GM04504 (cell line): ENCODE data around the gene WBP2NL.
"Not testable (repeated sequence)": the region's sequence is repeated elsewhere in the genome, so short reads cannot be mapped to it uniquely, and the experiment has no call there.

Source experiments
- DNase-seq: peaks from one replicate; pipeline ENCODE4 v3.0.0-alpha.2; 2012; ENCODE audit warnings: low read depth

Gene WBP2NL

DNA sequence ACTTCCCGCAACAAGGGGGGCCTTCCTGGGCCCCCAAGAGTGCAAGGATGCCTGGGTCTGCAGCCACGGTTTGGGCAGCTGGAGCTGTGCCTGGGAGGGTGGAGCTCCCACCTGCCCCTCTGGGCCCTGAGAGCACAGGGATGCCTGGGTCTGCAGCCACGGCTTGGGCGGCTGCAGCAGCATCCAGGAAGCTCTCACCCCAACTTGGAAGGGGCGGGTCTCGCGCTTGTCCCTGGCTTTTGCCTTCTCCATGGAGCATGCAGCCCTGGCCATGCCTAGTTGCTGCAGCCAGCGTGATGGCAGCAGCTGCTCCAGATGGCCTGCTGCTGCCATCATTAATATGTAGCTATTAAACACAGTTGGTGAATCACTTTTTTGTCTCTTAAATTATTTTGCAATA is 36.7 kb downstream of the WBP2NL start:
- DNase-seq, result no peak

DNA sequence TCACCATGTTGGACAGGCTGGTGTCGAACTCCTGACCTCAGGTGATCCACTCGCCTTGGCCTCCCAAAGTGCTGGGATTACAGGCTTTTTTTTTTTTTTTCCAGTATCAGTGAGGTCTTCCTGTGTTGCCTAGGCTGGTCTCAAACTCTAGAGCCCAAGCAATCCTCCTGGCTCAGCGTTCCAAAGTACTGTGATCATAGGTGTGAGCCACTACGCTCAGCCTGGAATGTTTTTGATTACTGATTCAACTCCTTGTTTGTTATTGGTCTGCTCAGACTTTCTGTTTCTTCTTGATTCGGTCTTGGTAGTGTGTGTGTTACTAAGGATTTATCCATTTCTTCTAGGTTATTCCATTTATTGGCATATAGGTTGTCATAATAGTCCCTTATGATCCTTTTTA is 40.7 kb downstream of the WBP2NL start:
- DNase-seq, result peak; percentile 1

DNA sequence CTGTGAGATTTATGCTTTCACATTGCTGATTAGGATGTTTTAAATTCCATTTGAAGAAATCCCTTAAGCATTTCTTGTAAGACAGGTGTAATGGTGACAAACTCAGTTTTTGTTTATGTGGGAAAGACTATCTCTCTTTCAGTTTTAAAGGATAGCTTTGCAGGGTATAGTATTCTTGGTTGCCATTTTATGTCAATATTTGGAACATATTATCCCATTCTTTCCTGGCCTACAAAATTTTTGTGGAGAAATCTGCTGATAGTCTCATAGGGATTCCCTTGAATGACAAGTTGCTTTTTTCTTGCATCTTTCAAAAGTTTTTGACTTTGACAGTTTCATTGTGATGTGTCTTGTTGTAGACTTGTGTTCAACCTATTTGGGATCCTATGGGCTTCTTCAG is 43.2 kb downstream of the WBP2NL start:
- no peak for DNase-seq

DNA sequence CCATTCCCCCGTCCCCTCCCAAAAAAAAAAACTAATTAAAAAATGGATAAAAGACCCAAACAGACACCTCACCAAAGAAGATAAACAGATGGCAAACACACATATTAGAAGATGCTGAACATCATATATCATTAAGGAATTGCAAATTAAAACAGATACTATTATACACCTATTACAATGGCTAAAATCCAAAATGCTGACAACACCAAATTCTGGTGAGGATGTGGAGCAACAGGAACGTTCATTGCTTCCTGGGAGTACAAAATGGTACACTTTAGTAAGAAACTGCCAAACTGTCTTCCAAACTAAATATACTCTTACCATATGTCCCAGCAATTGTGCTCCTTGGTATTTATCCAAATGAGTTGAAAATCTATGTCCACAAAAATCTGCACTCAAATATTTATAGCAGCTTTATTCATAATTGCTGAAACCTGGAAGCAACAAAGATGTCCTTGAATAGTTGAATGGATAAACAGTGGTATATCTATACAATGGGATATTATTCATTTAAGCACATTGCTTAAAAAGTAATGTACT is 52.1 kb downstream of the WBP2NL start:
- no peak for DNase-seq

DNA sequence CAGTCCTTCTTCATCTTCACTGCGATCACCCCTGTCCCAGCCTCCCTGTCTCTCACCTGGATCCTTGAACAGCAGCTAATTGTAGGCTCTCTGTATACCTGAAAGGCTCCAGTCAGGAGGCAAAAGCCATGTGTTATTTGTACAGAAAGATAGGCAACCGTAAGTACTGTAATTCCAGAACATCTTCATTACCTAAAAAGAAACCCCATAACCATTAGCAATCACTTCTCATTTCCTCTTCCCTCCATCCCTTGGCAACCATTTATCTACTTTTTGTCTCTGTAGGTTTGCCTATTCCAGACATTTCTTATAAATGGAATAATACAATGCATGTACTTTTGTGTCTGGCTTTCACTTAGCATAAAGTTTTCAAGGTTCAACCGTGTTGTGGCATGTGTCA is 54.2 kb downstream of the WBP2NL start:
- no peak for DNase-seq

DNA sequence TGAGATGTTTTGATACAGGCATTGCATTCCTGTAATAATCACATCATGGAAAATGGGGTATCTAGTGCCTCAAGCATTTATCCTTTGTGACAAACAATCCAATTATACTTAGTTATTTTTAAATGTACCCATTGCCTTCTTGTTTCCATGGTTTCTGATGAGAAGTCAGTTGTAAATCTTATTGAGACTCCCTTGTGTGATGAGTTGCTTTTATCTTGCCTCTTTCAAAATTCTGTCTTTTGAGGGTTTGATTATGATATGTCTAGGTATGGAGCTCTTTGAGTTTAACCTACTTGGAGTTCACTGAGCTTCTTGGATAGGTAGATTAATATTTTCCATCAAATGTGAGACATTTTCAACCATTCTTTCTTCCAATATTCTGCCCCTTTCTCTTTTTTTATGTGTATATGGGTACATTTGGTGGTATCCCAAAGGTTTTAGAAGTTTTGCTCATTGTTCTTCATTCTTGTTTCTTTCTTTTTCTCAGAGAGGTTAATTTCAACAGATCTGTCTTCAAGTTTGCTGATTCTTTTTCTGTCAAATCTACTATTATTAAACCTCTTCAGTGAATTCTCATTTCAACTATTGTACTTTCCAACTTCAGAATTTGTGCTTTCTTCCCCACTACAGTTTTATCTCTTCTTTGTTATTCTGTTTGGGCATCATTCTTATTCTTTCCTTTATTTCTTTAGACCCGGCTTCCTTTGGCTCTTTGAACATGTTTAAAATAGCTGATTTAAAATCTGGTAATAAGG is 58.3 kb downstream of the WBP2NL start:
- DNase-seq, result no peak

DNA sequence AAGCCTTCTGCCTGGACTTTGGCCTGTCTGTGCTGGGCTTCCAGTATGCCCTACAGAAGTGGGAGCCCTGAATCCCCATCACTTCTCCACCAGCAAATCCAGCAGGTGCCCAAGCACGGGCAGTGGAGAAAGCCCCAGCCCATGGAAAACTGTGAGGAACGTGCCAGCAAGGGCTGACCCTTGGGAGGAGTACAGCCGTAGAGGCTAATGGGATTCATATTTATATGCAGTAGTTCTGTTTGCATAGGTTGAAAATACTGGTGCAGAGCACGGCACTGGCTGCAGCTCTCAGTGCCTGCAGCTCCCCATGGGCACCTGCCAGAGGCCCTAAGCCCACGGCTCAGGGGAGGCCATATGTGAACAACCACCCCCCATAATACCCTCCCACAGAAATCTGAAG is 61.9 kb downstream of the WBP2NL start:
- DNase-seq, result no peak

DNA sequence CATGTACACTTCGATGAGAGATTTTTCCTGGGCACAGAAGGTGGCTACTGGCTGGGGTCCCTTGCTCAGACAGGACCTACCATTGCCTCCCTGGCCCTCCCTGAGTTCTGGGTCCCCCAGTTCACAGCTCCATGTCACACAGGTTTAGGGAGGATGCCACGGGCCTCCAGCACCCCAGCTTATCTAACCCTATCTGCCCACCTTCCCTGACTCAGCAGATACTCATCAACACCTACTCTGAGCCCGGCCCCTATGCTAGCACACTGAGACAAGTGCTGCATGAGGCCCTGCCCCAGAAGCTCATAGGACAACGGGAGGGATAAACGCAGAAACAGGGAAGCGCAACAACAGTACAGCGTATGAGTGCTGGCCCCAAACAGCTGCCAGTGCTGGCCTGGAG is 62.5 kb downstream of the WBP2NL start:
- no peak for DNase-seq

DNA sequence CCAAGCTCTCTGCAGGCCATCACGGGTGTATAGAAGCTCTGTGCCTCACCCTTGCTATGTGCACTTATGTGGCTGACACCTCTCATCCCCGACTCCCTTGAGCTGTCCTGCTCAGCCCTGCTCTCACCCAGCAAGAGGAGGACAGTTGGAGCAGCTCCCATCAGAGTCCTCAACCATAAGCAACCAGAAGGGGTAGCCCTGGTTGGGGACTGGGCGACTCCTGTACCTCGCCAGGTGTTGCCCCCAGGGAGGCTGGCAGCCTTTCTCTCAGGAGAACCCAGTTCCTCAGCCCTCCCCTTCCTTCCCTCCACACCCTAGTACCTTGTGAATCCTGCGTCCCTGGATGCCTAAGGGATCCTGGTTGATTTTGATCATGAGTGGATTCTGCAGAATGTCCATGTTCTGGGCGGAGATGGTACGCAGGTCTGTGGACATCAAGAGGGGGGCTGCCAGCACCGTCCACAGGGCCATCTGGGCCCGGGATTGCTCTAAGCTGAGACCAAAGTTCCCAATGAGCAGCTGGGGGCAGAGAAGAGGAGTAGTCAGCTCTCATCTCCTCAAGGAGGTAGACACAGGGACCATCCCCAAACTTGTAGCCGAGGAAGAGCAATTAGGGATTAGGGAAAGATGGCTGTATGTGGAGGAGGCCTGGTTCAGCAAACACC is 64.0 kb downstream of the WBP2NL start:
- no peak for DNase-seq

DNA sequence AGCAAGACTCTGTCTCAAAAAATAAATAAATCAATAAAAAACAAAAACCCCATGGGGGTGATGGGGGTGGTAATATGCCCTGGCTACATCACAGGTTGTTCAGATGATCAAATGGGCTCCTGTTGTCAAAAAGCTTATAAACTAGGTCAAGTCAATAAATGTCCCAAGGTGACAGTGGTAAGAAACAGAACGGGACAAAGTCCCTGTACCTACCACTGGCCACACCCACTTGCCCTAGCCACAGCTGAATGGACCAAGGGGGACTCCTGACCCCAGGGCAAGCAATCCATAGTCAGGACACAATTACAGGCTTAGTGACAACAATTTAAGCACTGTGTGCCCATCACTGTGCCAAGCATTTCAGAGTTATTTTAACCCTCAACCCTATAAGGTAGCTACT is 66.0 kb downstream of the WBP2NL start:
- DNase-seq, result no peak

DNA sequence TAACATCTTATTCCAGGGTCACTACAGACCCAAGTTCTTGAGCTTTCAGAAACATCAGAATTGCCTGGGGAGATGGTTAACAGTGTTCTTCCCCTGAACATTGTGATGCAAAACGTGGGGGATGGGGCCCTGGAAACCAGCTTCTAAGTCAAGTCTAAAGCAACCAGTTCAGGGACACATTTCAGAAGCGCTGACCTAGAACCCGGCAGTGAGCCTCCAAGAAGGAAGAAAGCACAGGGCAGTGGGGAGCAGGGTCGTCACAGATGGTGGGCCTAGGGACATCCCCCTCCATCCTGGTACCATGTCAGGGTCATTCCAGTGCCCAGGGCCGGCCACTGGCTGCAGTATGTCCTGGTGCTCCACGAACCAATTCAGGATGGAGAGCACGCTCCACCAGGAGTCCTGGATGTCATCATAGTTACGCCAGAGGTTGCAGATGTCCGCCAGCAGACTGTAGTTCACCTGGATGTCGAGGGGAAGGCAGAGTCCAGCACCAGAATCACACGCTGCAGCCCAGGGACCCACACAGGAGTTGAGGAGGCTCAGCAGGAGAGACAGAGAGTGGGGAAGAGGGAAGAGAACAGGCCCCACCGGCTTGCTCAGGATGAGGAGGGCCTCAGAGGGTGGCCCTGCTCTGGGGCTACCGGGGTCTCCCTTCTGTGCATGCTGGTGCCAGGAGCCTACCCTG is 67.0 kb downstream of the WBP2NL start:
- DNase-seq, result no peak

DNA sequence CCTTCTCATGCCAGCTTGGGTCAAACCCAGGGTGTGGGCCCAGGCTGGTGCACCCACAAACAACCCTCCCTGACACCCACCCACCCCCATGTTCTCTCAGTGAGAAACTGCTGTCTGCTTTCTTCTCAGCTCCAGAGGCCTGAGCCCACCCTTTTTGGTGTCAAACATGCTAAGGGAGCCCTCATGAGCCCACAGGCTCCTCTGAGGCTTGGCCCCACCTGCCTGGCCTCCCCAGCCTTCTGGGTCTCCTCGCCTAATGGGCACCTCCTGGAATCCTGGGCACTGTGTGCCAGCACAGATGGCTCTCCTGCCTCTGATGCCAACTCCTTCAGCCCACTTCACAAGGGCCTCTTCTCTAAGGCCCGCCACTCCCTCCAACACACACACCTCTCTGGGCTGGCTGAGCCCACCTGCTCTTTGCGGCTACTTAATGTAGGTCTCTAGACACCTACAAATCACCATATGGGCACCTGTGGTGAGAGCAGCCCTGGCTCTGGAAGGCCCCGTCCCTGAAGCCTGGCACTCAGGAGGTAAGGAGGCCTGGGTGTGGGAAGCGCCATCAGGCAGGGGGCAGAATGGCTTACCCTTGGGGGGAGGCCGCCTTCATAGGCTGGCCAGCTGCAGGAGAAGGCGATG is 67.7 kb downstream of the WBP2NL start:
- DNase-seq, result no peak

DNA sequence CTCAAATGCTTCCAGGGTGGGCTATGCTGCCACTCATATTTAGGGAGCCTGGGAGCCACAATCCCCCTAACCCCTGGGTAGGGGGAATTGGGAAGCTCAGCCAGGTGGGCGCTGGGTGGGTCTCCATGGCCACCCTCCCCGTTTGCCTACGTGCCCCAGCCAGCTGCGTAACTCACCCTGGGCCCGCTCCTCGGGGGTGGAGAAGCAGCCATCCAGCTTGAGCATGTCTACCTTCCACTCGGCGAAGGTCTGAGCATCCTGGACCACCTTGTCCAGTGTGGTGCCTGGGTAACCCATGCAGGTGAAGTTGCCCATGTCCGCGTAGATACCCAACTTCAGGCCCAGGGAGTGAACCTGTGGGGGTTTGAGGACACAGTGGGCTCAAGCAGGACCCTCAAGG is 68.3 kb downstream of the WBP2NL start:
- DNase-seq, result no peak

DNA sequence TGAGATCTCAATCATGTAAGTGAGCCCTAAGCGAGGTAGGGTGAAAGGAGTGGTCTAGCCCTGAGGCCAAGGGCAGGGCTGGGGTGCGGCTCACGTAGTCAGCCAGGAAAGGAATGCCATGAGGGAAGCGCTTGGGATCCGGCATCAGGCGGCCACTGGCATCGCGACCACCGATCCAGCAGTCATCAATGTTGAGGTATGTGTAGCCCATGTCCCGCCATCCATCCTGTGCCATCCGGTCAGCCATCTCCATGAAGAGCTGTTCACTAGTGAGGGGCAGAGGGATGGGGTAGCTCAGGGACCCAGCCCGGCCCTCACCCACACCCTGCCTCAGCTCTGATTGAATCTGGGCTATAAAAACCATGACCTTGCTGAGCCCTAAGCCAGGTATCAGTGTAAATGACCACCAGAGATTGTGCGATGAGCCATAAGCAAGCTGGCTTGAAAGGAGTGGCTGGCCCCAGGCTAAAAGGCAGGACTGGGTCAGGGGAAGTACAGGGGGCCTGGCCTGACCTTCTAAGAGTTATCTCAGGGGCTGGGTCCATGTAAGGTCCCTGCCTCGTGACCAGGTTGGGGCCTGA is 69.2 kb downstream of the WBP2NL start:
- no peak for DNase-seq

DNA sequence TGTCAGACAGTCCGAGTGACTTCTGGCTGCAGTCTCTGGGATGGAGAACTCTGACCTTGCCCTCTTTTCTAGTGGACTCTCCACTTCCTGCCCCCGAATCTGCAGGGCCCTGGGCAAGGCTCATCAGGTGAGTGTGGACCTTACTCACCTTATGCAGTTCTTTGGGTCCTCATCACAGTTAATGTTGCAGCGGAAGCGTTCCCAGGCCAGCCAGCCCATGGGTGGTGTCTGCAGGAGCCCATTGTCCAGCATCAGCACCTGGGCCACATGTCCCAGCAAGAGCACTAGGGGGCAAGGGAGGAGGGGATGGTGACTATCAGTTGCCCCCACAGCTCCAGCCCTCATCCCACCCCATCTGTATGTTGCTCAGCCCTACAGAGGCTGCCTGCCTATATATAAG is 69.7 kb downstream of the WBP2NL start:
- no peak for DNase-seq

DNA sequence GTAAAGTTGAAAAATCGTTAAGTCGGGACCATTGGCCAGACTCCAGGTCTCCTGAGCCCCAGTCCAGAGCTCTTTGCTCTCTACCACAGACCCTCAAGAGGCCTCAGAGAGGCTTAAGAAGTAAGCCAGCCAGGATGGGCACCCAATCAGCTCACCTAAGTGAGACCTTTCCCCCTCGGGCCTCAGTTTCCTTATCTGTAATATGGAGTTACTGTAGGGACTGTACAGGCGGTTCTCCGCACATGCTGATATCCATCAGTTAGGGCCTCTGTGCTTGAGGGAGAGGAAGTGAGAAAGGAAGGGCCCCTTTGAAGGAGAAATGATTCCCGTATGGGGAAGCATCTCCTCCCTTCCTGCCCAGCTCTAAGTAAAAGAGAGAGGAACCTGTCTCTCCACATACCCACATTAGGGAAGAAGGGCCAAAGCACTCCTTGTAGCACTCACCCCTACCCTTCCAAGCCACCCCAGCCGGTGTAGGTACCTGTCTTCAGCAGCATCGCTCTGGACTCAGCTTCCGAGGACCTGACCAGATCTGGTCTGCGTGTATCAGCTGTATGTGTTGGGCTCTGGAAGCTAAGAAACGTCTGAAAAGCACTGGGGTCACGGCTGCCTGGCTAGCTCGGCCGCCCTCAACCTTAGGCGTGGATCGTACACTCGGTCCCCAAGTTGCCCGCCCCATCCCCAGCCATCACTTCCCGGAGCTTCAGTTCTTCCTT is 71.4 kb downstream of the WBP2NL start:
- no peak for DNase-seq

DNA sequence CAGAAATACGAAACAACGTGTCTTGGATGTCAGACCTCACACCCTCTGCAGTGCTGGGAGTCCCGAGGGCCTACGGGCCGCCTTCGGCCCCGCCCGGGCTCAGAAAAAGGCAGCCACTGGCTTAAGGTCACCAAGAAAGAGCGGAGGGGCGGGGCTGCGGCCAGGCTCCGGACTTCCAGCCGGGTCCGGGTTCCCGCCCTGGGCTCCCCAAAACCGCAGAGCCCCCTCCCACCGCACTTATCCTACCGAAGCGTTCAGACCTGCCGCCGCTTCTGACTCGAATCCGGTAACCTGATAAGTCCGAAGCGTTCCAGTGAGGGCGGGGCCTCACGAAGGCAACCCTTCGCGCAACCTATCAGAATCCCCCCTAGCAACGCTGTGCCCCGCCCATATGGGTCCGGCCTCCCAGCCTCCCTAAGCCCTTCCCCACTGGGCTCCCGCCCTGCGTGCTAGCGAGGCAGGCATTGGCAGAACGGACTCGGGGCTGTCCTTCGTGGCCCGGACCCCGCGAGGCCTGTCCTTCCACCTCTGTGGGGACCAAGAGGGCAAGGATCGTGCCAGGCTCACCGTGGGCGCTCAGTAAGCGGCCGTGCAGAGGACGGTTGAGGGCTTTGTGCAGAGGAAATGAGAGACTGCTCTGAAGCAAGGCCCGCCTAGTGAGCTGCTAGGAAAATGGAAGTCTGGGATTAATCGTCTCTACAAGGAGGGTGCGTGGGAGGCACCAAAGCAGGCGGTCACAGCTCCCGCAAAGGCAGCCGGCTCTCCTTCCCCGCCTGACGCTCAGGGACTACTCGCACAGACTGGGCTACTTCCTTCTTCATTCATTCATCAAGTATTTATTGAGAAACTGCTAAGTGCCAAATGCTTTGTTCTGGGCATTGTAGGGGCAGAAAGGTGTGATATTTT is 72.2 kb downstream of the WBP2NL start, which contains the start of gene NAGA:
Gene NAGA, minus strand, starts transcription at position 296 of the 906 bp plus-strand sequence. CDS start 515 bp downstream, outside the sequence.
- DNase-seq, result peak; percentile 88

DNA sequence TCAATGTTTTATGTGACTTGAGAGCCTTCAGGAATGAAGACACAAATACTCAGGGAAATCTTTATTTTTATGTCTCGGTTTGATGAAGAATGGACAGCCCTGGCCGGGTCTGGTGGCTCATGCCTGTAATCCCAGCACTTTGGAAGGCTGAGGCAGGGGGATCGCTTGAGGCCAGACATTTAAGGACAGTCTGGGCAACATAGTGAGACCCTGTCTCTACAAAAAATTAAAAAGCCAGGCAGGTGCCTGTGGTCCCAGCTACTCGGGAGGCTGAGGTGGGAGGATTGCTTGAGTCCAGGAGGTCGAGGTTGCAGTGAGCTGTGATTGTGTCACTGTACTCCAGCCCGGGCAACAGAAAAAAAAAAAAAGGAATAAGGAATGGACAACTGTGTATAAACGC is 72.9 kb downstream of the WBP2NL start:
- not testable (repeated sequence) for DNase-seq

DNA sequence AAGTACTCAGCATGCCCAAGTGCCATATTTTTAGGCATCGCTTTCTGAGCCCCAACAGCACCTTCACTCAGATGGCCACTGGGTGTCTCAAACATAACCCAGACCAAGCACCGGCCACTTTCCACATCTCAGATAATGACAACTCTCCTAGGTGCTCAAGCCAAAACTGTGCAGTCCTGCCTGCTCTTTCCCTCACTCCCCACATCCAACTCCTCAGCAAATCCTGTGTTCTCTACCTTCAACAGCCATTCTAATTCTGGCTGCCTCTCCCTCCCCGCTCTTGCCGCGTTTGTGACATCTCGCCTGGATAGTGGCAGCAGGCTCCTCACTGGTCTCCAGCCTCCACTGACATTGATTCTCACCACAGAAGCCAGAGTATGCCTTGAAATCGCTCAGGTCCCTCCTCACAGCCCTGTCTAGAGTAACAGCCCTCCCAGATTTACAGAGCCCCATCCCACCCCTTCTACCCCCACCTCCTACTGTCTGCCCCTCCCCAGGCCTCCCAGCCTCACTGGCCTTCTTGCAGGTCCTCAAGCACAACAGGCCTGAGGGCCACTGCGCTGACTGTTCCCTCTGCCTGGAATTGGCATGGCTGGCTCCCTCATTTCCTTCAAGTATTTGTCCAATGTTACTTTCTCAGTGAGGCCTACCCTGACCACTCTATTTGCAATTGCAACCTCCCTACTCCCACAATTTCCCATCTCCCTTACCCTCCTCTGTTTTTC is 74.2 kb downstream of the WBP2NL start:
- no peak for DNase-seq

DNA sequence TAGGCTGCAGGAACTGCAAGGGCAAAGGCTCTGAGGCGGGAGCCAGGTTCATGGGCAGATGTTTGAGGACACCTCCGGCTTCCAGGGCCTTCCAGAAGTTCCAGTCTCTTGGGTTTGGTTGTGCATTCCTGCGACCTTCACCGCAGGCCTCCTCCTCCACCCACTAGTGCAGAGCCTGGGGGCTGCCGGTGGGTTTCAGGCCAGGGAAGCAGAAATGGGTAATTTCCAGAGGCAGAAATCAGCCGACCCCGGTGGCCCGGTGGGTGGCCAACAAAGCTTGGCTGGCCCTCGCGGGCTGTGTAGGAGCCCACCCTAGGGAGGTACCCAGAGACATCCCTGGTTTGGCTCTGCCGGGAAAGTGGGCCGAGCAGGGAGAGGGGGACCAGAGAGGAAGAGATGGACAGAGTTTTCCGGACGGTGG is 75.0 kb downstream of the WBP2NL start:
- no peak for DNase-seq
